CD14-positive monocyte (primary cell): ENCODE results near the gene KRT82. TPM values are rescaled to one million over a fixed set of nuclear protein-coding genes. Genes with fewer than 3 reads are reported as not detected.

ENCODE experiments used
- DNase-seq, 3 donors: peaks; one replicate each; pipeline ENCODE4 v3.0.0-alpha.2; 2011 to 2022
- H2AFZ ChIP-seq: 2 replicates; pipeline ENCODE4 v1.6.0; 2012; ENCODE audit warnings: mild to moderate bottlenecking, low read depth, low read length, inconsistent platforms; ENCODE audit not compliant: insufficient read depth, poor library complexity, severe bottlenecking
- H3K27ac ChIP-seq, 2 donors: 1 replicate in 1 of 2; 2 replicates in 1 of 2; pipeline ENCODE4 v1.5.1; 2012 to 2013; ENCODE audit warnings: low read length in 2 of 2, control low read depth in 1 of 2, inconsistent platforms in 1 of 2, low read depth in 1 of 2, mild to moderate bottlenecking in 1 of 2
- H3K27me3 ChIP-seq, 2 donors: one replicate each; pipeline versions ENCODE4 v1.6.0 to v1.6.1; 2011 to 2013; ENCODE audit warnings: low read length in 2 of 2; ENCODE audit not compliant: control insufficient read depth in 2 of 2, insufficient read depth in 2 of 2
- H3K36me3 ChIP-seq, 2 donors: replicated peaks in 1 of 2; 1 replicate in 1 of 2; 2 replicates in 1 of 2; pipeline versions ENCODE4 v1.5.1 to v1.6.1; 2012 to 2013; ENCODE audit warnings: low read length in 2 of 2, control low read depth in 1 of 2, inconsistent platforms in 1 of 2, mild to moderate bottlenecking in 1 of 2; ENCODE audit not compliant: insufficient read depth in 2 of 2, control insufficient read depth in 1 of 2
- H3K4me1 ChIP-seq, 2 donors: 1 replicate in 1 of 2; 2 replicates in 1 of 2; pipeline versions ENCODE4 v1.5.1 to v1.6.1; 2012 to 2013; ENCODE audit warnings: low read length in 2 of 2, control low read depth in 1 of 2, inconsistent platforms in 1 of 2, mild to moderate bottlenecking in 1 of 2, moderate library complexity in 1 of 2; ENCODE audit not compliant: insufficient read depth in 2 of 2, control insufficient read depth in 1 of 2
- H3K4me2 ChIP-seq: replicated peaks from 2 replicates; pipeline ENCODE3; 2012; ENCODE audit warnings: low read length, moderate library complexity, mild to moderate bottlenecking; ENCODE audit not compliant: poor library complexity, severe bottlenecking; ENCODE audit errors: extremely low read depth
- H3K4me3 ChIP-seq, 3 experiments: fragments of 200-600 bp in 1 of 3; sonication (generic) in 1 of 3; replicated peaks in 1 of 3; 1 replicate in 2 of 3; 2 replicates in 1 of 3; pipeline ENCODE4 v1.5.1; 2011 to 2013; ENCODE audit warnings: low read length in 3 of 3, mild to moderate bottlenecking in 3 of 3, control low read depth in 2 of 3, low read depth in 2 of 3, inconsistent platforms in 1 of 3, moderate library complexity in 1 of 3
- H3K79me2 ChIP-seq: 2 replicates; pipeline ENCODE4 v1.6.0; 2012; ENCODE audit warnings: mild to moderate bottlenecking, control low read depth, inconsistent platforms, low read length, moderate library complexity; ENCODE audit not compliant: insufficient read depth
- H3K9ac ChIP-seq: 2 replicates; pipeline ENCODE4 v1.6.0; 2017; ENCODE audit warnings: low read length, mild to moderate bottlenecking; ENCODE audit not compliant: insufficient read depth, poor library complexity, severe bottlenecking
- H3K9me3 ChIP-seq, 2 donors: replicated peaks in 1 of 2; 1 replicate in 1 of 2; 2 replicates in 1 of 2; pipeline versions ENCODE4 v1.5.1 to v1.6.1; 2012 to 2013; ENCODE audit warnings: low read length in 2 of 2, control low read depth in 1 of 2; ENCODE audit not compliant: control insufficient read depth in 1 of 2, insufficient read depth in 1 of 2
- H4K20me1 ChIP-seq: 2 replicates; pipeline ENCODE4 v1.6.0; 2012; ENCODE audit warnings: mild to moderate bottlenecking, low read length, control low read depth, moderate library complexity; ENCODE audit not compliant: insufficient read depth
- H3K27ac Mint-ChIP-seq, 7 donors: one replicate each; pipeline ENCODE4 v1.8.0; 2020; ENCODE audit warnings: mild to moderate bottlenecking in 7 of 7, mixed read lengths in 7 of 7, moderate library complexity in 6 of 7, inconsistent platforms in 2 of 7
- H3K27me3 Mint-ChIP-seq, 3 donors: one replicate each; pipeline ENCODE4 v1.8.0; 2021 to 2022; ENCODE audit warnings: low read depth in 3 of 3, mild to moderate bottlenecking in 3 of 3, mixed read lengths in 3 of 3, moderate library complexity in 3 of 3, inconsistent platforms in 1 of 3
- H3K36me3 Mint-ChIP-seq, 2 donors: one replicate each; pipeline ENCODE4 v1.8.0; 2020; ENCODE audit warnings: mixed read lengths in 2 of 2, inconsistent platforms in 1 of 2, mild to moderate bottlenecking in 1 of 2
- H3K4me1 Mint-ChIP-seq: one replicate; pipeline ENCODE4 v1.8.0; 2020; ENCODE audit warnings: mild to moderate bottlenecking, mixed read lengths
- H3K4me3 Mint-ChIP-seq, 2 donors: one replicate each; pipeline ENCODE4 v1.8.0; 2020; ENCODE audit warnings: mild to moderate bottlenecking in 2 of 2, mixed read lengths in 2 of 2, moderate library complexity in 1 of 2
- H3K9me3 Mint-ChIP-seq, 7 donors: one replicate each; pipeline ENCODE4 v1.8.0; 2020 to 2022; ENCODE audit warnings: mixed read lengths in 7 of 7, mild to moderate bottlenecking in 6 of 7, moderate library complexity in 6 of 7, inconsistent platforms in 2 of 7
- CTCF ChIP-seq: fragments of 200-600 bp; IDR thresholded peaks from one replicate; pipeline ENCODE4 v1.8.0; 2022; ENCODE audit warnings: antibody characterized with exemption, mild to moderate bottlenecking
- WGBS: methylation state at CpG from one replicate; pipeline ENCODE4 v1.1.5; 2013; ENCODE audit warnings: missing lambda C conversion rate; ENCODE audit not compliant: insufficient coverage; 5-methylcytosine and 5-hydroxymethylcytosine counted together
- intact Hi-C, 2 donors: fragments of 100-400 bp; cut with micrococcal nuclease; formaldehyde crosslinking; loops; one replicate each; pipeline versions ENCODE4 v1.15.0 to v1.15.1; 2023
- polyA plus RNA-seq, 3 donors: library from polyadenylated mRNA; depleted of rRNA in 1 of 3; unstranded in 2 of 3; stranded (reverse) in 1 of 3; fragments of 300-500 nt in 2 of 3; fragments of >200 nt in 1 of 3; fragmentation: Illumina TruSeq in 2 of 3; gene quantifications; 1 replicate in 2 of 3; 2 replicates in 1 of 3; pipeline ENCODE4 v1.2.3, GENCODE V29; 2012 to 2021

The KRT82 gene
- polyA plus RNA-seq, 3 donors: not detected

- no peaks in the 10 kb centered on the region for H3K79me2 ChIP-seq
- H3K27ac ChIP-seq: no peak overlapping the region
- no peaks in the 10 kb centered on the region for H3K36me3 ChIP-seq
- H3K4me3 Mint-ChIP-seq: no peak overlapping the region
- no peaks in the 10 kb centered on the region for H3K4me1 ChIP-seq
- no peak for TF ChIP-seq CTCF
- no peak overlapping the region for H3K27ac Mint-ChIP-seq
- no peaks in the 10 kb centered on the region for H3K9me3 ChIP-seq
- no peak overlapping the region for H3K9ac ChIP-seq
- no peaks in the 10 kb centered on the region for H3K27me3 ChIP-seq
- H3K4me3 ChIP-seq: no peak overlapping the region
- peaks cover 4 to 7% (median 6%) of the 10 kb centered on the region in 3 donors for H3K27me3 Mint-ChIP-seq
- 90% methylated on average over 2 of the region's 5 CpGs for WGBS
- H3K36me3 Mint-ChIP-seq: no peaks in the 10 kb centered on the region
- no peak overlapping the region for H3K4me2 ChIP-seq
- intact Hi-C loops: no loop called here
- no peaks in the 10 kb centered on the region for H4K20me1 ChIP-seq
- no peaks in the 10 kb centered on the region for H3K4me1 Mint-ChIP-seq
- DNase-seq: no peak
- no peak overlapping the region for H2AFZ ChIP-seq
- H3K9me3 Mint-ChIP-seq: peaks cover 0 to 2% (median 0%) of the 10 kb centered on the region in 7 donors
Observed at GRCh38 chr12:52401526-52401925, 4.6 kb downstream of the KRT82 start.

- no peak overlapping the region for H3K27ac ChIP-seq
- Mint-ChIP-seq H3K27ac (peak overlapping the region in 1 of 7 donors; percentile 75), H3K9me3 (peaks cover 0 to 2% (median 0%) of the 10 kb centered on the region in 7 donors), H3K4me1 (no peaks in the 10 kb centered on the region), H3K4me3 (no peak overlapping the region), H3K27me3 (peaks cover 4 to 7% (median 6%) of the 10 kb centered on the region in 3 donors), H3K36me3 (no peaks in the 10 kb centered on the region)
- H3K79me2 ChIP-seq: no peaks in the 10 kb centered on the region
- no peaks in the 10 kb centered on the region for H3K9me3 ChIP-seq
- no peaks in the 10 kb centered on the region for H3K4me1 ChIP-seq
- H3K36me3 ChIP-seq: no peaks in the 10 kb centered on the region
- no peak for TF ChIP-seq CTCF
- no peaks in the 10 kb centered on the region for H4K20me1 ChIP-seq
- H3K27me3 ChIP-seq: no peaks in the 10 kb centered on the region
- intact Hi-C loops: no loop called here
- H3K4me3 ChIP-seq: no peak overlapping the region
- H3K9ac ChIP-seq: no peak overlapping the region
- H2AFZ ChIP-seq: no peak overlapping the region
- H3K4me2 ChIP-seq: no peak overlapping the region
- no peak for DNase-seq
- 83% methylated on average over 8 of the region's 9 CpGs for WGBS
Observed at GRCh38 chr12:52400906-52401305, 5.2 kb downstream of the KRT82 start.
